Natural killer cell (primary cell): Measurements from ENCODE around the gene TMC6. TPM values are rescaled to one million over a fixed set of nuclear protein-coding genes. Genes with fewer than 3 reads are reported as not detected.
A peak's percentile ranks its signal among the peaks of the same experiment; 100 is the strongest.

Experiments used
- ATAC-seq, 3 donors: fragments of 150-1000 bp in 2 of 3; fragments of 200-7000 bp in 1 of 3; cut with Tn5 transposase; 1 replicate in 1 of 3; 2 replicates in 2 of 3; pipeline ENCODE4 v1.10.0; 2021; ENCODE audit warnings: mild to moderate bottlenecking in 2 of 3, moderate library complexity in 2 of 3
- DNase-seq, 2 donors: peaks; one replicate each; pipeline versions ENCODE4 v3.0.0 to v3.0.0-alpha.2; 2013 to 2021; ENCODE audit warnings: mixed read lengths in 1 of 2
- H3K27ac ChIP-seq: one replicate; pipeline ENCODE4 v1.5.1; 2013; ENCODE audit warnings: mild to moderate bottlenecking, low read length
- H3K27me3 ChIP-seq: one replicate; pipeline ENCODE4 v1.6.1; 2013; ENCODE audit warnings: low read length; ENCODE audit not compliant: control insufficient read depth, insufficient read depth
- H3K36me3 ChIP-seq: one replicate; pipeline ENCODE4 v1.6.1; 2013; ENCODE audit warnings: low read length; ENCODE audit not compliant: control insufficient read depth, insufficient read depth
- H3K4me1 ChIP-seq: one replicate; pipeline ENCODE4 v1.6.1; 2013; ENCODE audit warnings: low read length; ENCODE audit not compliant: control insufficient read depth, insufficient read depth
- H3K4me3 ChIP-seq: one replicate; pipeline ENCODE4 v1.5.1; 2013; ENCODE audit warnings: low read length
- H3K9me3 ChIP-seq: one replicate; pipeline ENCODE4 v1.6.1; 2013; ENCODE audit warnings: low read length; ENCODE audit not compliant: control insufficient read depth, insufficient read depth
- H3K27ac Mint-ChIP-seq, 2 donors: one replicate each; pipeline ENCODE4 v1.8.0; 2022; ENCODE audit warnings: mild to moderate bottlenecking in 2 of 2, mixed read lengths in 2 of 2, moderate library complexity in 1 of 2
- H3K27me3 Mint-ChIP-seq, 2 donors: one replicate each; pipeline ENCODE4 v1.8.0; 2022; ENCODE audit warnings: low read depth in 2 of 2, mixed read lengths in 2 of 2
- H3K36me3 Mint-ChIP-seq: one replicate; pipeline ENCODE4 v1.8.0; 2022; ENCODE audit warnings: mixed read lengths
- H3K4me1 Mint-ChIP-seq, 2 donors: one replicate each; pipeline ENCODE4 v1.8.0; 2022; ENCODE audit warnings: mixed read lengths in 2 of 2
- H3K4me3 Mint-ChIP-seq: one replicate; pipeline ENCODE4 v1.8.0; 2022; ENCODE audit warnings: mild to moderate bottlenecking, moderate library complexity, mixed read lengths
- H3K9me3 Mint-ChIP-seq, 2 donors: one replicate each; pipeline ENCODE4 v1.8.0; 2022; ENCODE audit warnings: mixed read lengths in 2 of 2
- WGBS: methylation state at CpG from one replicate; pipeline ENCODE4 v1.1.7; 2013; ENCODE audit warnings: missing lambda C conversion rate; ENCODE audit not compliant: insufficient coverage; 5-methylcytosine and 5-hydroxymethylcytosine counted together
- intact Hi-C: fragments of 100-400 bp; cut with micrococcal nuclease; formaldehyde crosslinking; loops from one replicate; pipeline ENCODE4 v1.14.2; 2022
- total RNA-seq, 4 donors: library from RNA; stranded (reverse); fragments of 120-200 nt in 1 of 4; gene quantifications; one replicate each; pipeline versions ENCODE4 v1.2.3 to v1.2.4, GENCODE V29; 2013 to 2022
- TF ChIP-seq, protein P1 (sequence below): fragments of 200-600 bp; IDR thresholded peaks from one replicate; pipeline ENCODE4 v1.8.0; 2022; ENCODE audit warnings: antibody characterized with exemption

The TMC6 gene
- total RNA-seq, 3 donors from 2014 or later (not counting 1 experiment from before 2014, with no cell fraction given) = 653 to 825 (median 687) TPM

DNA sequence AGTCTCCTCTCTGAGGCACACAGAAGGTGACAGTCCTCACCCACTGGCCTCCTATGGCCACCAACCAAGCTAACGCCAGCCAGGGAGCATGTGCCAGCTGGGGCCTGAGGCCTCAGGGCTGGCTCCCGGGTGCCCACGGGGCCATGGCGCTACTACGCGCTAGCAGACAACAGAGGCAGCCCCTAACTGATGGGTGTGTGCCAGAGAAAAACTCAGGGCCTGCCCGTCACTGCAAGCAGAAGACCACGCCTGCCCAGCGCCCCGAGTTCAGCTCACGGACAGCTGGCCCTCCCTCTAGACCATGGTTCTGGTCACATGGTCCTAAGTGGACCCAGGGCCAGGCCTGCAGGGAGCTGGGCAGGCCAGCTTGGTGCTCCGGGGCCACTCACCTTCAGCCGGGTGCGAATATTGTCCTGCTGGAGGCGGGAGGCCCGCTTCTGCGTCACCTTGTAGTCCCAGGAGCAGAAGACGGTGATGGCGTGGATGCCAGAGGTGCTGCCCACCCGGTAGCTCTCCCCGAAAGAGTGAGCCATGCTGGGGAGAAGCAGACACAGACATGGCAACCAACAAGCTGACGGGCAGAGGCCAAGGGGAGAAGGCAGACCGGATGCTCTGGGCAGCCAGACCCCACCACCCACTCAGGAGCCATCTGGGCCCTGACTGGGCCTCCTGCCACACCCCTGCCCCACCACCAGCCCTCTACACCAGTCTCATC lies 6.2 kb downstream of the TMC6 start:
- TF ChIP-seq, protein P1, sequence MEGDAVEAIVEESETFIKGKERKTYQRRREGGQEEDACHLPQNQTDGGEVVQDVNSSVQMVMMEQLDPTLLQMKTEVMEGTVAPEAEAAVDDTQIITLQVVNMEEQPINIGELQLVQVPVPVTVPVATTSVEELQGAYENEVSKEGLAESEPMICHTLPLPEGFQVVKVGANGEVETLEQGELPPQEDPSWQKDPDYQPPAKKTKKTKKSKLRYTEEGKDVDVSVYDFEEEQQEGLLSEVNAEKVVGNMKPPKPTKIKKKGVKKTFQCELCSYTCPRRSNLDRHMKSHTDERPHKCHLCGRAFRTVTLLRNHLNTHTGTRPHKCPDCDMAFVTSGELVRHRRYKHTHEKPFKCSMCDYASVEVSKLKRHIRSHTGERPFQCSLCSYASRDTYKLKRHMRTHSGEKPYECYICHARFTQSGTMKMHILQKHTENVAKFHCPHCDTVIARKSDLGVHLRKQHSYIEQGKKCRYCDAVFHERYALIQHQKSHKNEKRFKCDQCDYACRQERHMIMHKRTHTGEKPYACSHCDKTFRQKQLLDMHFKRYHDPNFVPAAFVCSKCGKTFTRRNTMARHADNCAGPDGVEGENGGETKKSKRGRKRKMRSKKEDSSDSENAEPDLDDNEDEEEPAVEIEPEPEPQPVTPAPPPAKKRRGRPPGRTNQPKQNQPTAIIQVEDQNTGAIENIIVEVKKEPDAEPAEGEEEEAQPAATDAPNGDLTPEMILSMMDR = no peak
- H3K9me3 ChIP-seq = no peaks in the 10 kb centered on the region
- H3K27ac Mint-ChIP-seq = peak overlapping the region; percentile 82 to 84
- peak overlapping the region; percentile 2 for H3K4me3 ChIP-seq
- H3K27me3 ChIP-seq = no peaks in the 10 kb centered on the region
- H3K4me1 ChIP-seq = peaks cover 93% of the 10 kb centered on the region
- DNase-seq (peak in 1 of 2 donors; percentile 60), ATAC-seq (peak; percentile 11 to 28 (median 28))
- H3K27ac ChIP-seq = peak overlapping the region; percentile 57
- peaks cover 37 to 63% of the 10 kb centered on the region in 2 donors for H3K4me1 Mint-ChIP-seq
- intact Hi-C loops = no loop called here
- no peaks in the 10 kb centered on the region for H3K27me3 Mint-ChIP-seq
- H3K4me3 Mint-ChIP-seq = peak overlapping the region; percentile 71
- H3K9me3 Mint-ChIP-seq = no peaks in the 10 kb centered on the region
- H3K36me3 ChIP-seq = peaks cover 87% of the 10 kb centered on the region
- 61% methylated on average over 23 of the region's 23 CpGs for WGBS
- H3K36me3 Mint-ChIP-seq = no peaks in the 10 kb centered on the region

DNA sequence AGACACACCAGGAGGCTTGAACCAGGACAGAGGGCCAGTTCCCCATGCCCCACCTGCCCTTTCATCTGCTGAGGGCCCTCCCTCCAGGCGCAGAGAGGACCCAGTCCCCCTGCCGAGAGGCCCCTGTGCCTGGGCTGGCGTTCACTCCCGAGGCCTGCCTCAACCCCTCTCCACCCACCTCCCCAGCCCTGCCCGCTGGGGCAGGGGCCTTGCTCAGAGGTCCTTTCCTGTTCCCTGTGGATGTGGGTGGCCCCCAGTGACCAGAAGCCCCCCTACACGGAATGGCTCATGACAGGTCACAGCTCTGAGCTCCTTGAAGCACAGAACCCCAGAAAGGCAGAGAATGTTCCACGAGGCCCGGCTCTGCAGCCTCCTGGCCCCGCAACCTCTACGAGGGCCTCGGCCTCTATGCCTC lies 6.7 kb downstream of the TMC6 start:
- TF ChIP-seq, protein P1 = no peak
- no peaks in the 10 kb centered on the region for H3K27me3 ChIP-seq
- H3K4me1 ChIP-seq = peaks cover 89% of the 10 kb centered on the region
- H3K4me3 ChIP-seq = peak overlapping the region; percentile 2
- intact Hi-C loops = loop anchor here (1.0 kb wide), 1 partner anchor 8 kb away; the partner anchor contains the start of gene TMC8
- H3K9me3 ChIP-seq = no peaks in the 10 kb centered on the region
- Mint-ChIP-seq H3K36me3 (no peaks in the 10 kb centered on the region), H3K9me3 (no peaks in the 10 kb centered on the region), H3K27me3 (no peaks in the 10 kb centered on the region), H3K4me1 (peaks cover 32 to 61% of the 10 kb centered on the region in 2 donors), H3K27ac (peak overlapping the region; percentile 82 to 84), H3K4me3 (peak overlapping the region; percentile 86)
- 36% methylated on average over 11 of the region's 11 CpGs for WGBS
- H3K36me3 ChIP-seq = peaks cover 89% of the 10 kb centered on the region
- ATAC-seq (peak in 2 of 3 donors; percentile 1 to 10), DNase-seq (no peak)
- peak overlapping the region; percentile 57 for H3K27ac ChIP-seq

DNA sequence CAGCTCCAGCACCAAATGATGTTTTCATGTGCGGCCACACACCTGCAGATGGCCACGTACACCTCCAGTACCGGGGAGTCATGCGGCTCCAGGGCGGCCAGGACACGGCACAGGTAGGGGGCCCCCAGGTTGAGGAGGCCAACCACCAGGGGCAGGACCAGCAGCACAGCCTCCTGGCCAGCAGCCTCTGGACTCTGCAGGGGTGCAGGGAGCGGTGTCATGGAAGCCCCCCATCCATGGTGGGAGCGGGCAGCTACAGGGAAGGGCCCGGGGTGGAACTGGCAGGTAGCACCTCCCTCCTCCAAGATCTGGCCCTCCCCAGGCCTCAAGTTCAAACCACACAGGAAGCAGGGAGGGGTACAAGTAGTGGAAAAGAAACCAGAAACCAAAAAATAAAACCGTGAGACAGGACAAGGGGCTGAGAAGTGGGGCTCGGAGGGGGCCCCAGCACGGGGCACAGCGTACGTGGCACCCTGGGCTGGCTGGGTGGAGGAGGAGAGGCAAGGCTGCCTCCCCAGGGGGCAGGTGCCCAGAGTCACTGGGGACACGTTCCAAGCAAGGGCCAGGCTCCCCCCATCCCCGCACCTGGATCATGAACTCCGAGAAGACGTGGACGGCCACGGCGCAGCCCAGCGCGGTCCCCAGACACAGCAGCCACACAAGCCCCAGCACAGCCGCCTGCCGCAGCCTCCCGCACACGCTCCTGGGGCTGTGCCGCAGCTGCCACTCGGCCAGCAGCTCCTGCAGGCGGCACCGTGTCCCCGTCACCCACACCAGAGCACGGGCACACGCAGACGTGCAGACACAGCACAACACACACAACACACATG lies 7.4 kb downstream of the TMC6 start:
- Mint-ChIP-seq H3K36me3 (no peaks in the 10 kb centered on the region), H3K9me3 (no peaks in the 10 kb centered on the region), H3K27me3 (no peaks in the 10 kb centered on the region), H3K4me3 (peak overlapping the region; percentile 86), H3K4me1 (peaks cover 32 to 59% of the 10 kb centered on the region in 2 donors), H3K27ac (peak overlapping the region; percentile 82 to 84)
- TF ChIP-seq, protein P1 = no peak
- 11% methylated on average over 34 of the region's 35 CpGs for WGBS
- H3K4me1 ChIP-seq = peaks cover 83% of the 10 kb centered on the region
- H3K4me3 ChIP-seq = peak overlapping the region; percentile 2
- H3K27ac ChIP-seq = peak overlapping the region; percentile 57
- H3K9me3 ChIP-seq = no peaks in the 10 kb centered on the region
- intact Hi-C loops = loop anchor here (1.0 kb wide), 1 partner anchor 9 kb away; the partner anchor contains the start of gene TMC8
- peak in 1 of 2 donors; percentile 79 for DNase-seq
- peak; percentile 42 to 55 (median 51) for ATAC-seq
- no peaks in the 10 kb centered on the region for H3K27me3 ChIP-seq
- peaks cover 90% of the 10 kb centered on the region for H3K36me3 ChIP-seq
